ENCODE results near the gene ORMDL1.

DNA sequence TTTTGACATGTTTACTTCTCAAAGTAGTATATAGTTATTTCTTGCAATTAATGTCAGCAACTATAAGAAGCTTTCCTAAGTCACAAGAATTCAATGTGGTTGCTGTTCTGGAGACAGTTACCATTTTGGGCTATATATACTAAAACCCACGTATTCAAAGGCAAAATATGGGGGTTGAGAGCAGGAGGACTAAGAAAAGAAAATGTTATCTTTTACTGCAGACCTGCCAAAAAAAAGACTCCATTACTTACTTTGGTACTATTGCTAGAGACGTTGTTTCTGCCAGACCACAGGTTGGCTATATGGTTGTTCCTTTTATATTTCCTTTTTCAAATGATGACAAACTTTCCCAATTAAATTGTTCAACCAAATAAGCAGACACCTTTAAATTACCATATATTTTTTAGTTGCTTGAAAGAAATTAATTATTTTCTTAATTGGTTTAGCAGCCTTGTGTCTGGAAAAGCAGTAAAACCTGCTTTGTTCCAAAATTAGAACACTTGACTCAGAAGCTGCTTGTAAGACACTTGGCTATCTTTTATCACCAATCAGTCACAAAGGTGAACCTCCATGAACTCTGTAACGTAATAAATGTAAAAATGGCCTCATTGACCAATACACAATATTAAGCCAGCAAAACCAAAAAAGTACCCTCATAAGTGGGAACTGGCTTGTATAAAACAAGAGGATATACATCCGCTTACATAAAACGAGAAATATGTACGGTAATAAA is 13.4 kb downstream of the ORMDL1 start:
- TF ChIP-seq, protein P1, sequence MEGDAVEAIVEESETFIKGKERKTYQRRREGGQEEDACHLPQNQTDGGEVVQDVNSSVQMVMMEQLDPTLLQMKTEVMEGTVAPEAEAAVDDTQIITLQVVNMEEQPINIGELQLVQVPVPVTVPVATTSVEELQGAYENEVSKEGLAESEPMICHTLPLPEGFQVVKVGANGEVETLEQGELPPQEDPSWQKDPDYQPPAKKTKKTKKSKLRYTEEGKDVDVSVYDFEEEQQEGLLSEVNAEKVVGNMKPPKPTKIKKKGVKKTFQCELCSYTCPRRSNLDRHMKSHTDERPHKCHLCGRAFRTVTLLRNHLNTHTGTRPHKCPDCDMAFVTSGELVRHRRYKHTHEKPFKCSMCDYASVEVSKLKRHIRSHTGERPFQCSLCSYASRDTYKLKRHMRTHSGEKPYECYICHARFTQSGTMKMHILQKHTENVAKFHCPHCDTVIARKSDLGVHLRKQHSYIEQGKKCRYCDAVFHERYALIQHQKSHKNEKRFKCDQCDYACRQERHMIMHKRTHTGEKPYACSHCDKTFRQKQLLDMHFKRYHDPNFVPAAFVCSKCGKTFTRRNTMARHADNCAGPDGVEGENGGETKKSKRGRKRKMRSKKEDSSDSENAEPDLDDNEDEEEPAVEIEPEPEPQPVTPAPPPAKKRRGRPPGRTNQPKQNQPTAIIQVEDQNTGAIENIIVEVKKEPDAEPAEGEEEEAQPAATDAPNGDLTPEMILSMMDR (IDR thresholded peaks at IDR 0.05; ENCODE audit: insufficient read depth, low read length, poor library complexity, severe bottlenecking) = no peak
- no peak for TF ChIP-seq EZH2phosphoT487 (conservative IDR thresholded peaks at IDR 0.05; ENCODE audit: low read length)

All from SU-DHL-6 (cell line).